H7 (cell line): ENCODE data around the gene APBB2. TPM values are rescaled to one million over a fixed set of nuclear protein-coding genes. Genes with fewer than 3 reads are reported as not detected.
"Not testable (repeated sequence)": the region's sequence is repeated elsewhere in the genome, so short reads cannot be mapped to it uniquely, and the experiment has no call there.

Source experiments
- DNase-seq: peaks from one replicate; pipeline ENCODE4 v3.0.0; 2012
- H3K27me3 ChIP-seq: 2 replicates; pipeline ENCODE4 v1.6.0; 2011; ENCODE audit warnings: mild to moderate bottlenecking, low read length; ENCODE audit not compliant: control insufficient read depth, insufficient read depth
- H3K36me3 ChIP-seq: replicated peaks from 2 replicates; pipeline ENCODE4 v1.5.1; 2011; ENCODE audit warnings: low read length; ENCODE audit not compliant: control insufficient read depth, insufficient read depth
- H3K4me3 ChIP-seq: 2 replicates; pipeline ENCODE4 v1.5.1; 2011; ENCODE audit warnings: low read depth, mild to moderate bottlenecking, control low read depth, low read length, moderate library complexity; ENCODE audit not compliant: insufficient read depth
- total RNA-seq: library from RNA; depleted of rRNA; stranded (reverse); fragments of >200 nt; shearing (Covaris generic); gene quantifications from 2 replicates; pipeline ENCODE4 v1.2.3, GENCODE V29; 2014

Gene APBB2
- total RNA-seq, 1 experiment from 2014 or later, result 33.4 TPM

GRCh38 chr4:40817157-40817556 lies 397.2 kb downstream of the APBB2 start:
- peaks cover 15% of the 10 kb centered on the region for H3K36me3 ChIP-seq
- not testable (repeated sequence) for H3K27me3 ChIP-seq, H3K4me3 ChIP-seq, DNase-seq

GRCh38 chr4:40812856-40813255 lies 401.5 kb downstream of the APBB2 start:
- no peak overlapping the region for H3K4me3 ChIP-seq
- peaks cover 7% of the 10 kb centered on the region for H3K36me3 ChIP-seq
- no peaks in the 10 kb centered on the region for H3K27me3 ChIP-seq
- DNase-seq, result no peak

GRCh38 chr4:40812386-40812785 lies 402.0 kb downstream of the APBB2 start:
- no peak for DNase-seq
- peaks cover 7% of the 10 kb centered on the region for H3K36me3 ChIP-seq
- H3K4me3 ChIP-seq, result no peak overlapping the region
- no peaks in the 10 kb centered on the region for H3K27me3 ChIP-seq

- Histone ChIP-seq H3K4me3 (no peak overlapping the region), H3K36me3 (peaks cover 7% of the 10 kb centered on the region), H3K27me3 (no peaks in the 10 kb centered on the region)
- no peak for DNase-seq
These were observed 402.4 kb downstream of the APBB2 start for GRCh38 chr4:40811956-40812355.

GRCh38 chr4:40808926-40809457 lies 405.4 kb downstream of the APBB2 start:
- Histone ChIP-seq H3K4me3 (no peak overlapping the region), H3K36me3 (no peaks in the 10 kb centered on the region), H3K27me3 (no peaks in the 10 kb centered on the region)
- no peak for DNase-seq

GRCh38 chr4:40804598-40804997 lies 409.7 kb downstream of the APBB2 start:
- Histone ChIP-seq H3K27me3 (no peaks in the 10 kb centered on the region), H3K36me3 (no peaks in the 10 kb centered on the region), H3K4me3 (no peak overlapping the region)
- DNase-seq, result no peak

GRCh38 chr4:40800064-40800463 lies 414.3 kb downstream of the APBB2 start:
- Histone ChIP-seq H3K4me3 (no peak overlapping the region), H3K36me3 (no peaks in the 10 kb centered on the region), H3K27me3 (no peaks in the 10 kb centered on the region)
- DNase-seq, result no peak

GRCh38 chr4:40789771-40790170 lies 424.6 kb downstream of the APBB2 start:
- Histone ChIP-seq H3K4me3 (no peak overlapping the region), H3K27me3 (no peaks in the 10 kb centered on the region), H3K36me3 (no peaks in the 10 kb centered on the region; the same call in 1 of the 2 replicates)
- DNase-seq, result no peak

GRCh38 chr4:40789031-40789430 lies 425.3 kb downstream of the APBB2 start:
- DNase-seq, result no peak
- Histone ChIP-seq H3K36me3 (no peaks in the 10 kb centered on the region), H3K27me3 (no peaks in the 10 kb centered on the region), H3K4me3 (no peak overlapping the region)

- DNase-seq, result peak; percentile 11
- H3K4me3 ChIP-seq, result no peak overlapping the region
- H3K27me3 ChIP-seq, result no peaks in the 10 kb centered on the region
- H3K36me3 ChIP-seq, result no peaks in the 10 kb centered on the region
These were observed 426.0 kb downstream of the APBB2 start for GRCh38 chr4:40788331-40788730.

GRCh38 chr4:40785727-40786126 lies 428.6 kb downstream of the APBB2 start:
- DNase-seq, result no peak
- H3K27me3 ChIP-seq, result no peaks in the 10 kb centered on the region
- H3K36me3 ChIP-seq, result no peaks in the 10 kb centered on the region; the same call in 1 of the 2 replicates
- no peak overlapping the region for H3K4me3 ChIP-seq

GRCh38 chr4:40782876-40783275 lies 431.5 kb downstream of the APBB2 start:
- DNase-seq, result no peak
- Histone ChIP-seq H3K27me3 (no peaks in the 10 kb centered on the region), H3K36me3 (no peaks in the 10 kb centered on the region; the same call in none of the 2 replicates), H3K4me3 (no peak overlapping the region)

- no peak for DNase-seq
- Histone ChIP-seq H3K4me3 (no peak overlapping the region), H3K36me3 (no peaks in the 10 kb centered on the region; the same call in none of the 2 replicates), H3K27me3 (no peaks in the 10 kb centered on the region)
These were observed 436.3 kb downstream of the APBB2 start for GRCh38 chr4:40778090-40778489.

- Histone ChIP-seq H3K27me3 (no peaks in the 10 kb centered on the region), H3K36me3 (peaks cover 1% of the 10 kb centered on the region), H3K4me3 (no peak overlapping the region)
- no peak for DNase-seq
These were observed 445.1 kb downstream of the APBB2 start for GRCh38 chr4:40769266-40769665.

- Histone ChIP-seq H3K4me3 (no peak overlapping the region), H3K36me3 (no peaks in the 10 kb centered on the region; the same call in 1 of the 2 replicates), H3K27me3 (no peaks in the 10 kb centered on the region)
- no peak for DNase-seq
These were observed 451.1 kb downstream of the APBB2 start for GRCh38 chr4:40763228-40763716.
